Measurements from ENCODE around the gene IGSF9.

DNA sequence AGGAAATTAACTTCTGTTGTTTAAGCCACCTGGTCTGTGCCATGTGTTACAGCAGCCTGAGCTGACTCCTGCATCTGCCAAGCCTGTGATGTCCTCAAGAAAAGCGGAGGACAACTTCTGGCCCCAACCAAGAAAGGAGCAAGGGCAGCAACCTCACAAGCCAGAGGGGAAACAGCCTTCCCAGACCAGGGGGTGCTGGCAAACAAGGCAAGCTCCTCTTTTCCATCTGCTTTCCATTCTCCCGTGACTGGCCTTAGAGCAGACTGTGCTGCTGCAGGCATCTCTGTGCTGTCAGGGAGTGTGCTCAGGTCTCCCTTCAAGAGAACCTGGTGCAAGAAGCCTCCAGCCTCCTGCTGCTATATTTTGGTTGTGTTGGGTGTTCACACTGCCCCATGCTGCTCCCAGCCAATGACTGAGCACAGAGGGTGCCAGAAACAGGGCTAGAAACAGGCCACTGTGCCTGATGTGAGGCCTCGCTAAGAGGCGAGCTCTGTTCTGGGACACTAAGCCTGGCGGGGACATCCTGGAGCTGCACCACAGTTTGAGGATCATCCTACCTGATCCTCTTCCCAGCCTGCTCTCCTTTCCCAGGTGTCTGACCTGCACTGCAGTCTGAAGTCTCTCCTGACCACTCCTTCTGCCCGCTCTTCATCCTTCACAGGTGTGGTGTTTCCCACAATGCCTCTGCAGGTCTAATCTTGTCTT is 36.1 kb upstream of the IGSF9 start:
- no peak for TF ChIP-seq GABPA (IDR thresholded peaks at IDR 0.05 in 1 of 2, conservative IDR thresholded peaks at IDR 0.05 in 1 of 2)
- TF ChIP-seq, protein P1, sequence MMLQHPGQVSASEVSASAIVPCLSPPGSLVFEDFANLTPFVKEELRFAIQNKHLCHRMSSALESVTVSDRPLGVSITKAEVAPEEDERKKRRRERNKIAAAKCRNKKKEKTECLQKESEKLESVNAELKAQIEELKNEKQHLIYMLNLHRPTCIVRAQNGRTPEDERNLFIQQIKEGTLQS (IDR thresholded peaks at IDR 0.05) = no peak
- TF ChIP-seq, protein P2, sequence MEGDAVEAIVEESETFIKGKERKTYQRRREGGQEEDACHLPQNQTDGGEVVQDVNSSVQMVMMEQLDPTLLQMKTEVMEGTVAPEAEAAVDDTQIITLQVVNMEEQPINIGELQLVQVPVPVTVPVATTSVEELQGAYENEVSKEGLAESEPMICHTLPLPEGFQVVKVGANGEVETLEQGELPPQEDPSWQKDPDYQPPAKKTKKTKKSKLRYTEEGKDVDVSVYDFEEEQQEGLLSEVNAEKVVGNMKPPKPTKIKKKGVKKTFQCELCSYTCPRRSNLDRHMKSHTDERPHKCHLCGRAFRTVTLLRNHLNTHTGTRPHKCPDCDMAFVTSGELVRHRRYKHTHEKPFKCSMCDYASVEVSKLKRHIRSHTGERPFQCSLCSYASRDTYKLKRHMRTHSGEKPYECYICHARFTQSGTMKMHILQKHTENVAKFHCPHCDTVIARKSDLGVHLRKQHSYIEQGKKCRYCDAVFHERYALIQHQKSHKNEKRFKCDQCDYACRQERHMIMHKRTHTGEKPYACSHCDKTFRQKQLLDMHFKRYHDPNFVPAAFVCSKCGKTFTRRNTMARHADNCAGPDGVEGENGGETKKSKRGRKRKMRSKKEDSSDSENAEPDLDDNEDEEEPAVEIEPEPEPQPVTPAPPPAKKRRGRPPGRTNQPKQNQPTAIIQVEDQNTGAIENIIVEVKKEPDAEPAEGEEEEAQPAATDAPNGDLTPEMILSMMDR (IDR thresholded peaks at IDR 0.05; ENCODE audit: low read depth, low read length, missing input control) = no peak
- no peak for TF ChIP-seq YY1 (IDR thresholded peaks at IDR 0.05)
- TF ChIP-seq RAD21 (IDR thresholded peaks at IDR 0.05) = no peak
- TF ChIP-seq FOXA2 (IDR thresholded peaks at IDR 0.05) = no peak
- TF ChIP-seq, protein P3, sequence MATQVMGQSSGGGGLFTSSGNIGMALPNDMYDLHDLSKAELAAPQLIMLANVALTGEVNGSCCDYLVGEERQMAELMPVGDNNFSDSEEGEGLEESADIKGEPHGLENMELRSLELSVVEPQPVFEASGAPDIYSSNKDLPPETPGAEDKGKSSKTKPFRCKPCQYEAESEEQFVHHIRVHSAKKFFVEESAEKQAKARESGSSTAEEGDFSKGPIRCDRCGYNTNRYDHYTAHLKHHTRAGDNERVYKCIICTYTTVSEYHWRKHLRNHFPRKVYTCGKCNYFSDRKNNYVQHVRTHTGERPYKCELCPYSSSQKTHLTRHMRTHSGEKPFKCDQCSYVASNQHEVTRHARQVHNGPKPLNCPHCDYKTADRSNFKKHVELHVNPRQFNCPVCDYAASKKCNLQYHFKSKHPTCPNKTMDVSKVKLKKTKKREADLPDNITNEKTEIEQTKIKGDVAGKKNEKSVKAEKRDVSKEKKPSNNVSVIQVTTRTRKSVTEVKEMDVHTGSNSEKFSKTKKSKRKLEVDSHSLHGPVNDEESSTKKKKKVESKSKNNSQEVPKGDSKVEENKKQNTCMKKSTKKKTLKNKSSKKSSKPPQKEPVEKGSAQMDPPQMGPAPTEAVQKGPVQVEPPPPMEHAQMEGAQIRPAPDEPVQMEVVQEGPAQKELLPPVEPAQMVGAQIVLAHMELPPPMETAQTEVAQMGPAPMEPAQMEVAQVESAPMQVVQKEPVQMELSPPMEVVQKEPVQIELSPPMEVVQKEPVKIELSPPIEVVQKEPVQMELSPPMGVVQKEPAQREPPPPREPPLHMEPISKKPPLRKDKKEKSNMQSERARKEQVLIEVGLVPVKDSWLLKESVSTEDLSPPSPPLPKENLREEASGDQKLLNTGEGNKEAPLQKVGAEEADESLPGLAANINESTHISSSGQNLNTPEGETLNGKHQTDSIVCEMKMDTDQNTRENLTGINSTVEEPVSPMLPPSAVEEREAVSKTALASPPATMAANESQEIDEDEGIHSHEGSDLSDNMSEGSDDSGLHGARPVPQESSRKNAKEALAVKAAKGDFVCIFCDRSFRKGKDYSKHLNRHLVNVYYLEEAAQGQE (IDR thresholded peaks at IDR 0.05) = no peak
